NT2/D1 (cell line): Measurements from ENCODE around the gene BATF.

Experiments
- DNase-seq: peaks from one replicate; pipeline ENCODE4 v3.0.0-alpha.2; 2011; ENCODE audit warnings: low read depth, low spot score
- H3K27me3 ChIP-seq: 2 replicates; pipeline ENCODE4 v1.6.0; 2011; ENCODE audit warnings: mild to moderate bottlenecking; ENCODE audit not compliant: insufficient read length, insufficient read depth
- H3K36me3 ChIP-seq: 2 replicates; pipeline ENCODE4 v1.6.1; 2011; ENCODE audit warnings: mild to moderate bottlenecking, low read length, mixed read lengths; ENCODE audit not compliant: insufficient read depth, insufficient read length
- H3K4me1 ChIP-seq: 2 replicates; pipeline ENCODE4 v1.5.1; 2011; ENCODE audit not compliant: insufficient read depth, insufficient read length
- H3K4me3 ChIP-seq: 2 replicates; pipeline ENCODE4 v1.5.1; 2011; ENCODE audit warnings: low read depth; ENCODE audit not compliant: insufficient read length
- H3K9ac ChIP-seq: 2 replicates; pipeline ENCODE4 v1.6.0; 2011; ENCODE audit warnings: low read depth; ENCODE audit not compliant: insufficient read length
- H3K9me3 ChIP-seq: 2 replicates; pipeline ENCODE4 v1.5.1; 2011; ENCODE audit warnings: mild to moderate bottlenecking, low read length; ENCODE audit not compliant: insufficient read depth
- SUZ12 ChIP-seq: IDR thresholded peaks from 2 replicates; pipeline ENCODE4 v1.6.1; 2011; ENCODE audit not compliant: insufficient read length, insufficient read depth; ENCODE audit errors: extremely low read depth
- YY1 ChIP-seq: IDR thresholded peaks from 2 replicates; pipeline ENCODE4 v1.6.1; 2011; ENCODE audit not compliant: insufficient read length, insufficient read depth
- ZNF274 ChIP-seq: IDR thresholded peaks from 2 replicates; pipeline ENCODE4 v1.6.1; 2011; ENCODE audit warnings: mild to moderate bottlenecking, low read depth, low read length

Gene BATF

GRCh38 chr14:75518625-75519024, 3.6 kb upstream of the BATF start:
- no peak overlapping the region for H3K4me3 ChIP-seq
- H3K36me3 ChIP-seq: no peaks in the 10 kb centered on the region
- no peaks in the 10 kb centered on the region for H3K27me3 ChIP-seq
- peaks cover 2% of the 10 kb centered on the region for H3K4me1 ChIP-seq
- TF ChIP-seq YY1 (no peak), ZNF274 (no peak), SUZ12 (no peak)
- no peaks in the 10 kb centered on the region for H3K9me3 ChIP-seq
- no peak overlapping the region for H3K9ac ChIP-seq
- peak; percentile 36 for DNase-seq

GRCh38 chr14:75519394-75519793, 2.9 kb upstream of the BATF start:
- no peak overlapping the region for H3K4me3 ChIP-seq
- H3K9me3 ChIP-seq: no peaks in the 10 kb centered on the region
- H3K4me1 ChIP-seq: peaks cover 2% of the 10 kb centered on the region
- H3K36me3 ChIP-seq: no peaks in the 10 kb centered on the region
- no peak for TF ChIP-seq YY1
- TF ChIP-seq SUZ12: no peak
- TF ChIP-seq ZNF274: no peak
- H3K27me3 ChIP-seq: no peaks in the 10 kb centered on the region
- DNase-seq: no peak
- no peak overlapping the region for H3K9ac ChIP-seq

GRCh38 chr14:75519826-75520728, 2.2 kb upstream of the BATF start:
- H3K4me1 ChIP-seq: no peaks in the 10 kb centered on the region
- DNase-seq: no peak

GRCh38 chr14:75520852-75521251, 1.4 kb upstream of the BATF start:
- no peaks in the 10 kb centered on the region for H3K9me3 ChIP-seq
- H3K4me1 ChIP-seq: no peaks in the 10 kb centered on the region
- DNase-seq: no peak
- TF ChIP-seq YY1: no peak
- TF ChIP-seq SUZ12: no peak
- TF ChIP-seq ZNF274: no peak
- no peak overlapping the region for H3K4me3 ChIP-seq
- H3K9ac ChIP-seq: no peak overlapping the region
- no peaks in the 10 kb centered on the region for H3K36me3 ChIP-seq
- H3K27me3 ChIP-seq: no peaks in the 10 kb centered on the region

More at GRCh38 chr14:75519826-75520728, 2.2 kb upstream of the BATF start:
- TF ChIP-seq ZNF274: no peak
- no peak for TF ChIP-seq YY1
- TF ChIP-seq SUZ12: no peak
- H3K27me3 ChIP-seq: no peaks in the 10 kb centered on the region
- H3K4me3 ChIP-seq: no peak overlapping the region
- no peak overlapping the region for H3K9ac ChIP-seq
- no peaks in the 10 kb centered on the region for H3K36me3 ChIP-seq
- H3K9me3 ChIP-seq: no peaks in the 10 kb centered on the region

- no peak for DNase-seq
- Histone ChIP-seq H3K36me3 (no peaks in the 10 kb centered on the region), H3K27me3 (no peaks in the 10 kb centered on the region), H3K4me3 (no peak overlapping the region), H3K9ac (no peak overlapping the region), H3K4me1 (no peaks in the 10 kb centered on the region), H3K9me3 (no peaks in the 10 kb centered on the region)
- TF ChIP-seq ZNF274: no peak
- no peak for TF ChIP-seq SUZ12
- TF ChIP-seq YY1: no peak
Observed at GRCh38 chr14:75521415-75522199, 662 bp upstream of the BATF start.

- Histone ChIP-seq H3K36me3 (no peaks in the 10 kb centered on the region), H3K4me1 (no peaks in the 10 kb centered on the region), H3K9me3 (no peaks in the 10 kb centered on the region), H3K4me3 (no peak overlapping the region), H3K27me3 (no peaks in the 10 kb centered on the region), H3K9ac (no peak overlapping the region)
- no peak for TF ChIP-seq SUZ12
- no peak for TF ChIP-seq YY1
- TF ChIP-seq ZNF274: no peak
- DNase-seq: no peak
Observed at GRCh38 chr14:75522983-75523318, 682 bp downstream of the BATF start.

GRCh38 chr14:75523771-75524171, 1.5 kb downstream of the BATF start:
- H3K36me3 ChIP-seq: no peaks in the 10 kb centered on the region
- H3K9ac ChIP-seq: no peak overlapping the region
- TF ChIP-seq ZNF274 (no peak), YY1 (no peak), SUZ12 (no peak)
- H3K9me3 ChIP-seq: no peaks in the 10 kb centered on the region
- no peak overlapping the region for H3K4me3 ChIP-seq
- H3K27me3 ChIP-seq: no peaks in the 10 kb centered on the region
- no peak for DNase-seq
- H3K4me1 ChIP-seq: no peaks in the 10 kb centered on the region
